GM12874 (cell line): ENCODE results near the gene ANK2.

Experiments
- CTCF ChIP-seq: IDR thresholded peaks from 2 replicates; pipeline ENCODE4 v1.5.1; 2011; ENCODE audit warnings: low read depth, mild to moderate bottlenecking, control low read depth, low read length, moderate library complexity; ENCODE audit not compliant: insufficient read depth

Gene ANK2

DNA sequence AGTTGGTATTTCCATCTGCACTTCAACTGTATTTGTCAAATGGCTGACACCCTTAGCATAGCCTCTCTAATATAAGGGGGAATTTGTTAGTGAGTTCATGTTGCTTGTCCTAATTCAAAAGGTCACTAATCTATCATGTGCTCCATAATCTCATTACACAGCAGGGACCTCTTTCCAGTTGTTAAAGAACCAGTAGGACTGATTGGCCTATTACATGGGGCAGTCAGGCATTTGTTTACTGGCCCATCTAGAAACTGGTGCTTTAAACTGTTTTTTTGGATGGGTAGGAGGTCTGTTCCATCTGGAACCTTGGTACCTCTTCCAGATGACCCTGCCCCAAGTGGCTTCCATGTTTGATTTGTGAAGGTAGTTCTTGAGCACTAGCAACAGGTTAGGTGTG is 11.4 kb downstream of the ANK2 start:
- no peak for TF ChIP-seq CTCF

GRCh38 chr4:113064244-113064643 is 14.8 kb downstream of the ANK2 start:
- TF ChIP-seq CTCF, result no peak

DNA sequence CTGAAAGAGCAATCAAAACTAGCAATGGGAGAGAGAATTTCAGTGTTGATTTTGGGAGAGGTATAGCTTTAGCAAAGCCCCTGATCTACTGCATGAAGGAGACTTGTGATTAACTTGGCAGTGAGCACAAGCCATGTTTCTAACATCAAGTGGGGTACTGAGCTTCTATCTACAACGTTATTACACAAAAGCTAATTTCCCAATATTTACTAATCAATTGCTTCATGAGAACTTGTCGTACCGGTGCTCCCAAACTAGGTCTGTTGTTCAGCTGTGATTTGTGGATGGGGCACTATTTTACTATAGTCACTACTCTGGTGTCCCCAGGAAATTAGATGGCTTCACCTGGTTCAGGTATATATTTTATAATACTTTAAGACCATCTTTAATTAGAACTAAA is 16.2 kb downstream of the ANK2 start:
- TF ChIP-seq CTCF, result no peak

DNA sequence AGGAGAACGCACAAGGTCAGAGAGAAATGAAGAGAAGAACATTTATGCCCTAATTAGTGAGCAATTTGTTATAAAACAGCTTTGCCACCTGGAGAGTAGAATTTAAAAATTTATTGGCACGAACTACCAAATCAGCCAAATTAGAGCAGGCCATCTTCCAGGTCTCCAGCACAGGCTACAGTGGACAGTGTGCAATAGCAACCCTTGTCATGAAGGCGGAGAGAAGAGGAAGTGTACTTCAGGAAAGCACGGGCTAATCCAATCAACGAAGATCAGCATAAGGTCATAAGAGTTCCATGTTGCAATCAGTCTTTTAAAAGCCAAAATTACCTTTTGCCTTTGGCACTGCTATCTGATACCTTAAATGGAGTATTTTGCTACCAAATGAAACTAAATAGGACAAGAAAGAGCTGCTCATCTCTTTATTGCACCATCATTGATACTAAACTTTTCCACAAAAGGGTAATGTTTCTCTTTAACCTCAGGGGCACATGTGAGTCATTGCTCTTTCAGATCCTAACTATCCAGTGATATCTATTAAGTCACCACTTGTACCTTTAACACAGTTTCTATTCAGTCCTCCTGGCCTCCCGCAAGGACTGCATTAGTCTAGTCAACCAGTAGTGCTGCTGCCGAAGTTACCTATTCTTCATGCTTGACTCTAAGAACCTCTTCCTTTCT is 19.9 kb downstream of the ANK2 start:
- TF ChIP-seq CTCF, result no peak

DNA sequence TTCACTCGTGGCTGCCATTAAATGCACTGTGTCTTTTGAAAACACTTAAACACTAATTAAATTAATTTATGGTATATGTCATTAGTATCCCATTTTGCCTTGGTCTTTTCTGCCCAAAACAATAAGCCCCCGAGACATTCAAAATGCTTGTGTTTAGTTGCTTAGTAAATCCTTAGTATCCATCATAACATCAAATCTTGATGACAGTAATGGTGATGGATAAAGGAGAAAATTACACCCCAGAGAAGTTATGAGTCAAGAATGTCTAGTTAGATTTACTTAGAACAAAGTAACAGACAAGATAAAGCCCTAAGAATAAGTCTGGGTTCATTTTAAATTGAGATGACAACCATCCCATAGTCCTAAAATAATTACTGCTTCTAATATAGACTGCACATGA is 21.3 kb downstream of the ANK2 start:
- no peak for TF ChIP-seq CTCF

DNA sequence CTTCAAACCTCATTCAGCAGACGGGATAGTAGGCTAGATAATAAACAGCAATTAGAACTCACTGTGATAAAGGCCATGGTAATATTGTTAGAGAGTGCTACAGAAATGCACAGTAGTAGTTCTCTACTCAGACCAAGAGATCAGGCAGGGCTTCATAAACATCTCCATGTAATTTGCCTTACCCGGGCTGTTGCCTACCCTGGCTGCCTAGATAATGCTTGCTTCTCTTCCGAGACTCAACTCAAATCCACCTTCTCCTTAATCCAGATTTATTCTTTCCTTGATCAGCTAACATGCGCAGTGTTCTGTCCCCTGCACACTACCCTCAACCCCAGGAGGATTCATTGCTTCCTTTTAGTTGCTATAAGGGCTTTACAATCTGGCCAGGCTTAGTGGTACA is 21.8 kb downstream of the ANK2 start:
- no peak for TF ChIP-seq CTCF

GRCh38 chr4:113071805-113072204 is 22.4 kb downstream of the ANK2 start:
- TF ChIP-seq CTCF, result no peak

- no peak for TF ChIP-seq CTCF
Observed at GRCh38 chr4:113073451-113074005, 24.1 kb downstream of the ANK2 start.
